GM18499 (cell line): ENCODE results near the gene PAK1.

Experiments used
- ATAC-seq: cut with Tn5 transposase; IDR thresholded peaks from one replicate; pipeline ENCODE4 v1.9.1; 2021; ENCODE audit warnings: moderate number of reproducible peaks; ENCODE audit not compliant: insufficient read depth, unreplicated experiment

The PAK1 gene

DNA sequence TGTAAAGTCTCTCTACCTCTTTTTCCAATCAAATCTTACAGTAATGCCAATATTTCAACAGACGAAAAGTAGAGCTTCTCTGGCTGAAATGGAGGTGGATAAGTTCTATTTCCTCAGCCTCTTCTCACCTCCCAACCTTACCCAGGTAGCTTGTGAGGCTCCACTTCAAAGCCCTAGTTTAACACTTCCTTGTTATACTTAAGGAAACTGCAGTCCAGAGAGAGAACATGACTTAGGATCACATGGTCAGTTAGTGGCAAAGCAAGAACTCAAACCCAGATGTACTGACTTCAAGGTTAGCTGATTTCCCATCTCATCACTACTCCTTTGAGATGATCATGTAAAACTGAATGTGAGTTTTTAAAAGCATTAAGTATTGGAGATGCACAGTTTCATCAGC lies 32.5 kb downstream of the PAK1 start:
- ATAC-seq: no peak

- ATAC-seq: no peak
These were observed 33.2 kb downstream of the PAK1 start for GRCh38 chr11:77440678-77441077.

GRCh38 chr11:77438487-77438886 lies 35.4 kb downstream of the PAK1 start:
- ATAC-seq: no peak

DNA sequence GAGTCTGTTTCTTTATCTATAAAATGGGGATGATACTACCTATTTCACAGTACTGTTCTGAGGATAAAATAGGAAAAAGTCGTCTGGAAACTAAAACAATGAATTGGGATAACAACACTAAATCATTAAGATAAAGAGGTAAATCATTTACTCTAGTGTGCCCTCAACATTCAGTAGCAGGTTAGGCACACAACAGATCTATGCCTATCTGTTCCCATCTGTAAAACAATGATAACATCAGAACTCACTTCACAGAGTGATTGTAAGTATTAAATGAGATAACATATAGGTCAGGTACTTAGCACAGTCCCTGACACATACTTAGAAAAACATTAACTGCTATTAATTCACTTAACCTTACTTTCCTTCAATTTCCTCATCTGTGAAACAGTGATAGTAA lies 36.9 kb downstream of the PAK1 start:
- no peak for ATAC-seq

DNA sequence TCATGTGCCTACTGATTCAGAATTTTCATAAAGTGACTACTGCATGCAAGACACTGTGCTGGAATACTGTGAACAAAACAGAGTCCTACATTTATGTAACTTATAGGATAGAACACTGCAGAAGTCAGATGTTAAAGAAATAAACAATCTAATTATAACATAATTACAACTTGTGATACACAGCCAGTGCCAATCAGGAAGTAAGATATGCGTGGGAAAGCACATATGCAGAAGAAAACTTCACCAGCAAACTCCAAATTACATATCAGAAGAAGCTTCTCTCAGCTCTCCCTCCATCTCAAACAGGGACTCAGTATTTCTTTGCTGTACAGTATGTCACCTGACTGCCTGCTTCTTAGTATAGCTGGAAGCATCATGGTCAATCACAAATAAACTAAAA lies 37.4 kb downstream of the PAK1 start:
- no peak for ATAC-seq

- ATAC-seq: no peak
These were observed 37.9 kb downstream of the PAK1 start for GRCh38 chr11:77435972-77436371.

DNA sequence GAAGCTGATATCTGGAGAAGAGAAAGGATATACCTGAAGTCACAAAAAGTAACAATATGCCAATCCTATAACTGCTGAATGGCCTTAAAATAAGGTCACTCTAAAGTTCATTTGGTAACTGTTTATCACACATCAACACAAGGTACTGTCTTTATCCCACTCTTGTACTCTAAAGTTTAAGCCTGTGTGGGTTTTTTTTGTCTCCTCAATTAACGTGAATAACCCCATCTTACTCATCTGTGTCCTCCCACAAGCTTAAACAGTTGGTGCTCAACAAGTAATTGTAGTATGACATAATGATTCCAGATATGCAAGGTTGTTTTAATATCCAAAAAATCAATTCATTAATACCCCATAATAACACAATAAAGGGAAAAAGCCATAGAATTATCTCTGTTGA lies 42.1 kb downstream of the PAK1 start:
- no peak for ATAC-seq

- ATAC-seq: no peak
These were observed 45.3 kb downstream of the PAK1 start for GRCh38 chr11:77428598-77428997.

GRCh38 chr11:77425346-77425745 lies 48.5 kb downstream of the PAK1 start:
- no peak for ATAC-seq

DNA sequence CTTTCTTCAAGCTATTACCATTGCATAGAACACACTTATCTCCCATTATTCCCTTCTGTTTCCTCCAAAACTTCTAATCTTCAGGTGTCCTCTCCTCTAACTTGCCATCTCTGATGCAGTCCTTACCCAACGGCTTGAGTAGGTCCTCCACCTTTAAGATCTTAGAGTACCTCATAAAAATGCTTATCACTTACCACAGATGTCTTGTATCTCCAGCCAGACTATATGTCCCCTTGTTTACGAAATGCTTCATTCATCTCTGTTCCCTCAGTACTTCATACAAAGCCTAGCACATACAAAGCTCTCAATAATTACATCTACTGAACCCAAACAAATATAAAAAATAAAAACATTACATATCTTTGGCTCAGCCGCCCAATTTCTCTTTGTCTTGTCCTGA lies 49.2 kb downstream of the PAK1 start:
- no peak for ATAC-seq

GRCh38 chr11:77423624-77424023 lies 50.3 kb downstream of the PAK1 start:
- ATAC-seq: no peak

GRCh38 chr11:77422687-77423086 lies 51.2 kb downstream of the PAK1 start:
- ATAC-seq: no peak

GRCh38 chr11:77421041-77421723 lies 52.7 kb downstream of the PAK1 start:
- no peak for ATAC-seq

- ATAC-seq: no peak
These were observed 54.8 kb downstream of the PAK1 start for GRCh38 chr11:77418971-77419597.

DNA sequence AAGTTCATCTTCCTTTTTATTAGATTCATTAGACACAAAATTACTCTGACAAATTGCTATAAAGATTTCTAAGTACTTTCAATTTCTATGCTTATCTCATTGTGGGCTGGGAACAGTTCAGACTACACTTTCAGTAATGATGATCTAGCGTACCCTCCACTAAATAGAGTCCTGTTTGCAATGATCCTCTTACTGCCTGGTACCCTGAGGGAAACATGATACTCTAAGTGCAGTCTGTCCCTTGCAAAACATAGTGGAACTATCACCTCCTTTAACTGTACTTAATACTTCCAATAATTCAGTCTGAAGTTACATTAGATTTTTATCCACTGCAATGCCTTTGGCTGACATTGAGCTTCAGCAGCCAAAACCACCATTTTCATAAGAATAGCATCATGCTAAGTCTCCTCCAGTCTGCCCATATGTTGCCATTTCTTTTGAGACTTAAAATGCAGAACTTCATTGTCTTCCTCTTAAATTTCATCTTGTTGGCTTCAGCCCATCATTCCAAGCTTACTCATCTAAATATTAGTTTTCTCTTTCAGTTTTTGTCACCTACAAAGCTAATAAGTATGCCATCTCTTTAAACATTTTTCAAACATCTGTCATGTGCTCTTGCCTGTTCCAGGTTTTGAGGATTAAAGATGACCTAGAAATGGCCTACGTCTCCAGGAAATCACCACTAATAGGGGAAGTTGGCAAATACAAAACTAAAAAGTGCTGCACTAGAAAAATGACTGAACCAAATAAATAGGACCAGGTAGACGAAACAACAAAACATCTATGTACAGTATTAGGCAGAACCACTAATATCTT lies 55.5 kb downstream of the PAK1 start:
- ATAC-seq: no peak

- ATAC-seq: no peak
These were observed 57.5 kb downstream of the PAK1 start for GRCh38 chr11:77416357-77416756.

DNA sequence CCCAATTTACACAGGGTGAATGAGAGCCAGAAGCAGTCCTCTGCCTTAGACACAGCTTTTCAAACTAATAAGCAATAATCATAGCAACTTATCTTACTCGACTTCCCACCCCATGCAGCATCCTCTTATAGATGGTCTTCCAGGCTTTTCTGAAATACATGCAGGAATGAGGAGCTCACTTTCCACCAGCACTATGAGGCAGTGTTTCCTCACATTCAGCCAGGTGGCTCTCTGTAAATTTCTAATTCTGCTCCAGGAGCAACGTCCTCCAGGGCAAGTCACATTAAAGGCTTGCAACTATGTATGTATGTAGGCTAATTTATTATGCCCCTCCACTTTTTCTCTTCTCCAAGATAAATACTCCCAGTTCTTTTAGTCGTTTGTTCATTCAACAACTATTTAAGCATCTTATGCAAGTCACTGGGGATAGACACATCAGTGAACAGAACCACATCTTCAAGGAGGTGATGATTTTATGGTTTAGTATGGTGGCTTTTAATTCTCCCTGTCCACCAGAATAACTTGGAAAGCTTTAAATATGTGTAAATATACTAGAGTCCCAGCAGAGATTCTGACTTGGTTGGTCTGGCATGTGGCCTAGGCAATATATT lies 59.9 kb downstream of the PAK1 start:
- no peak for ATAC-seq

DNA sequence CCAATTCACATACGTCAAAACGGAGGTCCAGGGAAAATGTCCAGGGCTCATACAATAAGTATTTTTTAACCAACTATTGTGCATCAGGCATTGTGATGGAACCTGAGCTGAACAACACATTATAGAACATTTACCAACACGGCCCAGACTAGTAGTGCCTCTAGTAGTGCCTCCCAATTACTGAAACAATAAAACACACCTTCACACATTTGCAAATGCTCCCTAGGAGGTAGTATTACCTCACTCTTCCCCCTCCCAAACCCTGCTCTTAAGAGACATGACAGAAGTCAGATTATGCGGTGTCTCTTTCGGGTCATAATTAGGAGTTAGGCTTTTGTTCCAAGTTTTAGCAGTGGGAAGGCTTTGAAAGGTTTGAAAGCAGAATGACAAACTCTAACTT lies 61.1 kb downstream of the PAK1 start:
- ATAC-seq: no peak

- no peak for ATAC-seq
These were observed 62.0 kb downstream of the PAK1 start for GRCh38 chr11:77411717-77412441.

DNA sequence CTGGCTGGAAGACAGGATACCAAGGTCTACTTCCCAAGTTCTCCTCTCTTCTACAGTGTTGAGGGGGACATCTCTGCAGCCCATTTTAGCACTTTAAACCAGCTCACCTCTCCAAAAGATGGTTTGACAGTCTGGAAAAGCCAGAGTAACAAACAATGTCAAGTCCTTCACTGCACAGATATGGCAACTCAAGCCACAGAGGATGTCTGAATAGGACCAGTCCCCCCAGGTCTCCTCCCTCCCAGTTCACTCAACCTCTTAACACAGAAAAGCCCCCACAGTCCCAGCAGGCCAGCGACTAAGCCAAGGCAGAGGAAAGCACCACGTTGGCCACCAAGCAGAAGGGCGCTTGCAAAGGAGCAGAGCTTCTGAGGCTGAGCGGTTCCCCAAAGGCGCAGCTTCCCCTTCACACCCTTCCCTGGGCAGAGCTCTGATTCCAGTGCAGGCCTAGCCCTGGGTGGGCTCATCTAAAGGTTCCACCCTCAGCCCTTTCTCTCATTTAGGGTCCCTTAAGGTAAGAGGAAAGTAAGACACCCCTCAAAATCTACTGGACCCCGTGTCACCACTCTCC lies 62.7 kb downstream of the PAK1 start:
- ATAC-seq: no peak
